Peyer's patch (tissue), 4 donors: Measurements from ENCODE around the gene HGD.

Experiments used
- POLR2A ChIP-seq, 2 donors: fragments of 450-650 bp; IDR thresholded peaks; one replicate each; pipeline ENCODE4 v1.5.1; 2017; ENCODE audit warnings: antibody characterized with exemption in 2 of 2, mild to moderate bottlenecking in 2 of 2, moderate library complexity in 2 of 2
- TF ChIP-seq, protein P1 (sequence below), 6 experiments: fragments of 450-650 bp in 4 of 6; fragments of 200-600 bp in 2 of 6; sonication (generic) in 1 of 6; IDR thresholded peaks; one replicate each; pipeline ENCODE4 v1.5.1; 2017 to 2019; ENCODE audit warnings: antibody characterized with exemption in 6 of 6, mild to moderate bottlenecking in 3 of 6, moderate library complexity in 1 of 6

DNA sequence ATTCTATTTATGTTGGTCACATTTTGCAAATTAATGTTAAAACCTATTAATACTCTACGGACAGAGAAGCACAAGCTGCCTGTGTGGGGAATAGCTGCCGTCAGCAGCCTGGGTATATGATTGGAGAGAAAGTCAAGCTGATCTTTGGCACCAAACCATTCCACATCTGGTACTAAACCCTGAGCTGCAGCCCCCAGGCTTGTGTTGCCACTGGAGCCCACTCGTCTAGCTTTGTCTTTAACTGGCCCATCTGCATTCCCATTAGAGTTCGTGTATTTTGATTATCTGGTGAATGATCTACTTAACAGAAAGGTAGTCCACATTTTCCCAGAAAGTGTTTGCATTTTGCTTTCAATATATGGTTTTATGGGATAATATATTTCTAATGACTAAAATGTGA is 80.5 kb downstream of the HGD start:
- TF ChIP-seq, protein P1, sequence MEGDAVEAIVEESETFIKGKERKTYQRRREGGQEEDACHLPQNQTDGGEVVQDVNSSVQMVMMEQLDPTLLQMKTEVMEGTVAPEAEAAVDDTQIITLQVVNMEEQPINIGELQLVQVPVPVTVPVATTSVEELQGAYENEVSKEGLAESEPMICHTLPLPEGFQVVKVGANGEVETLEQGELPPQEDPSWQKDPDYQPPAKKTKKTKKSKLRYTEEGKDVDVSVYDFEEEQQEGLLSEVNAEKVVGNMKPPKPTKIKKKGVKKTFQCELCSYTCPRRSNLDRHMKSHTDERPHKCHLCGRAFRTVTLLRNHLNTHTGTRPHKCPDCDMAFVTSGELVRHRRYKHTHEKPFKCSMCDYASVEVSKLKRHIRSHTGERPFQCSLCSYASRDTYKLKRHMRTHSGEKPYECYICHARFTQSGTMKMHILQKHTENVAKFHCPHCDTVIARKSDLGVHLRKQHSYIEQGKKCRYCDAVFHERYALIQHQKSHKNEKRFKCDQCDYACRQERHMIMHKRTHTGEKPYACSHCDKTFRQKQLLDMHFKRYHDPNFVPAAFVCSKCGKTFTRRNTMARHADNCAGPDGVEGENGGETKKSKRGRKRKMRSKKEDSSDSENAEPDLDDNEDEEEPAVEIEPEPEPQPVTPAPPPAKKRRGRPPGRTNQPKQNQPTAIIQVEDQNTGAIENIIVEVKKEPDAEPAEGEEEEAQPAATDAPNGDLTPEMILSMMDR (IDR thresholded peaks at IDR 0.05) = no peak
- no peak for TF ChIP-seq POLR2A (IDR thresholded peaks at IDR 0.05)
